ENCODE results near the gene GIMAP6. TPM values are rescaled to one million over a fixed set of nuclear protein-coding genes. Genes with fewer than 3 reads are reported as not detected.
"Not testable (repeated sequence)": the region's sequence is repeated elsewhere in the genome, so short reads cannot be mapped to it uniquely, and the experiment has no call there.

The GIMAP6 gene
- polyA plus RNA-seq, 4 donors: 3.8 to 28.1 (median 11.0) TPM

DNA sequence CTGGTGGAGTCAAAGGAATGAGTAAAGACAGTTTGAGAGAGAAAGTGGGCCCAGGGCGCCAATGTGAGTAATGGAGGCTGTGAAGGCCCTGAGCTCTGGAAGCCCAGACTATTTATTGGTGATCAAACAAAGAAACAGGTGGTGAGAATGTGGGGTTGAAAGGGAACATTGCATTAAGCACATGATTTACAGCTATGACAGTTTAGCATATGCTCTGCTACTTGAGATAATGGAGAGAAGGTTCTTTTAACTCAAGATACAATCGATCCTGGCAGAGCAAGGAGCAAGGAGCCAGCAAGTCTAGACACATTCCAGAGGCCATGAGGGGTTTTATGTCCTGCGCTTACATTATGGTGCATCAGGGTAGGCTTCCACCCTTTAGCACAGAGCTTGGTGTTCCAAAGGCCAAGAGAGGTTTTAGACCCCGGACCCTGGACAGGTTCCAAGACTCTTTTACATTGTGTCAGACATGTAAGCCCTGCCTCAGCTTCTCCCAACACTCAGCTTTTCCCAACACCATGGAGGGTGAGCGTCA, 16.9 kb downstream of the GIMAP6 start:
- H3K27me3 ChIP-seq (ENCODE audit: control insufficient read depth in 3 of 3, insufficient read depth in 3 of 3, low read length in 3 of 3); DNase-seq; H3K4me1 ChIP-seq (ENCODE audit: control insufficient read depth in 3 of 3, insufficient read depth in 2 of 3, low read depth in 1 of 3, low read length in 2 of 3); H3K27ac ChIP-seq (ENCODE audit: low read depth in 1 of 3, low read length in 2 of 3); H3K4me3 ChIP-seq (ENCODE audit: low read depth in 1 of 3, low read length in 3 of 3); H3K36me3 ChIP-seq (ENCODE audit: control insufficient read depth in 3 of 3, insufficient read depth in 2 of 3, low read depth in 1 of 3, low read length in 3 of 3); FAIRE-seq; H3K9me3 ChIP-seq (ENCODE audit: control insufficient read depth in 2 of 2, insufficient read depth in 1 of 2, low read depth in 1 of 2, low read length in 1 of 2): not testable (repeated sequence)
- WGBS, 3 donors: 51 to 65% (median 63%) methylated on average over 5 of the region's 5 CpGs

DNA sequence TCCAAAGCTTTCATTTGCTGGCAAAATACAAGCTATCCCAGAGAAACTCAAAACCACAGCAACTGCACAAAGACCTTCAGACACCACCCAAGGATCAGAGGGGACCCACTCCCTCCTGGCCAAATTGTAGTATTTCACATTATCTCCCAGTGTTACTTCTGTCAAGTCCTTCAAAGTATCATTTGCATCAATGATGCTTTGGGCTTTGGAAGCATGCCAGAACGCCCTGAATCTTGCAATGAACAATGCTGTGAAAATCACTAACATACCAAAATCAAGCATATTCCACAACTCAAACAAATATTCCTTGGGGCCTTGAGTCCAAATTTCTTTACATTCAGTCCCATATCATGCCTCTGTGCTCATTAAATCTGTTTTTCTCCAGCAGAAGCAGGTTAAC, 17.8 kb downstream of the GIMAP6 start:
- not testable (repeated sequence) for FAIRE-seq; H3K9me3 ChIP-seq (ENCODE audit: control insufficient read depth in 2 of 2, insufficient read depth in 1 of 2, low read depth in 1 of 2, low read length in 1 of 2); H3K4me1 ChIP-seq (ENCODE audit: control insufficient read depth in 3 of 3, insufficient read depth in 2 of 3, low read depth in 1 of 3, low read length in 2 of 3); DNase-seq; H3K36me3 ChIP-seq (ENCODE audit: control insufficient read depth in 3 of 3, insufficient read depth in 2 of 3, low read depth in 1 of 3, low read length in 3 of 3); H3K27me3 ChIP-seq (ENCODE audit: control insufficient read depth in 3 of 3, insufficient read depth in 3 of 3, low read length in 3 of 3); H3K4me3 ChIP-seq (ENCODE audit: low read depth in 1 of 3, low read length in 3 of 3); H3K27ac ChIP-seq (ENCODE audit: low read depth in 1 of 3, low read length in 2 of 3)
- WGBS, 3 donors: 79 to 83% (median 81%) methylated on average over 1 of the region's 1 CpG

DNA sequence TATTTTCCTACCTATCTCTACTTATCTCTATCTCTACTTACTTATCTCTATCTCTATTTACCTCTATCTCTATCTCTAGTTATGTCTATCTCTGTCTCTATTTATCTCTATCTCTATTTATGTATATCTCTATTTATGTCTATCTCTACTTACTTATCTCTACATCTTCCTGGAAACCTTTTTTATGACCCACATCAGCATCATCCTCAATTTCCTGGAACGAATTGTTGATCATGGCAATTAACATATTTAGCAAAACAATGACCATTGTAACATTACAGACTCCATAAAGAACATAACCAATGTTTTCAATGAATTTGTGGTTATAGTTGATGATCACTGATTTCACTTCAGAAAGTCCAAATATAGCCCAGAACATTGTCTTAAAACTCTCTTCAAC, 18.3 kb downstream of the GIMAP6 start:
- 21 to 49% (median 26%) methylated on average over 1 of the region's 1 CpG for WGBS, 3 donors
- no peaks in the 10 kb centered on the region for H3K27me3 ChIP-seq (ENCODE audit: control insufficient read depth in 3 of 3, insufficient read depth in 3 of 3, low read length in 3 of 3)
- no peak overlapping the region for H3K27ac ChIP-seq (ENCODE audit: low read depth in 1 of 3, low read length in 2 of 3)
- no peaks in the 10 kb centered on the region for H3K9me3 ChIP-seq (ENCODE audit: control insufficient read depth in 2 of 2, insufficient read depth in 1 of 2, low read depth in 1 of 2, low read length in 1 of 2)
- FAIRE-seq: no peak
- no peaks in the 10 kb centered on the region for H3K36me3 ChIP-seq (ENCODE audit: control insufficient read depth in 3 of 3, insufficient read depth in 2 of 3, low read depth in 1 of 3, low read length in 3 of 3)
- DNase-seq: no peak
- no peaks in the 10 kb centered on the region for H3K4me1 ChIP-seq (ENCODE audit: control insufficient read depth in 3 of 3, insufficient read depth in 2 of 3, low read depth in 1 of 3, low read length in 2 of 3)
- H3K4me3 ChIP-seq (ENCODE audit: low read depth in 1 of 3, low read length in 3 of 3): no peak overlapping the region

DNA sequence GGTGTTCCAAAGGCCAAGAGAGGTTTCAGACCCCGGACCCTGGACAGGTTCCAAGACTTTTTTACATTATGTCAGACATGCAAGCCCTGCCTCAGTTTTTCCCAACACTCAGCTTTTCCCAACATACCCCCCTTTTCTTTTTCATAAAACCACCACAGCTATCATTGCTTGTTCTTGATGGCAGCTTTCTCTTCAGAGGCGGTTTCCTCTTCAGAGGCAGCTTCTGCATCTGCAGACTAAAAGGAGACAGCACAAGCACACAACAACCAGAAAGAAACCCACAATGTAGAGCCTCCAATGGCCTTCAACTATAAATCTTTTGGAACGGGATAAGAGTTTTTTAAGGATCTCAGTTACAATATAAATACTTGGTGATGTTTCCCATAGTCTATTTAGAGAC, 19.3 kb downstream of the GIMAP6 start:
- Histone ChIP-seq H3K9me3 (ENCODE audit: control insufficient read depth in 2 of 2, insufficient read depth in 1 of 2, low read depth in 1 of 2, low read length in 1 of 2) (no peaks in the 10 kb centered on the region), H3K4me3 (ENCODE audit: low read depth in 1 of 3, low read length in 3 of 3) (no peak overlapping the region), H3K27ac (ENCODE audit: low read depth in 1 of 3, low read length in 2 of 3) (no peak overlapping the region), H3K36me3 (ENCODE audit: control insufficient read depth in 3 of 3, insufficient read depth in 2 of 3, low read depth in 1 of 3, low read length in 3 of 3) (no peaks in the 10 kb centered on the region), H3K27me3 (ENCODE audit: control insufficient read depth in 3 of 3, insufficient read depth in 3 of 3, low read length in 3 of 3) (no peaks in the 10 kb centered on the region), H3K4me1 (ENCODE audit: control insufficient read depth in 3 of 3, insufficient read depth in 2 of 3, low read depth in 1 of 3, low read length in 2 of 3) (no peaks in the 10 kb centered on the region)
- no peak for FAIRE-seq
- no peak for DNase-seq
- WGBS, 3 donors: 57 to 78% (median 76%) methylated on average over 3 of the region's 3 CpGs

DNA sequence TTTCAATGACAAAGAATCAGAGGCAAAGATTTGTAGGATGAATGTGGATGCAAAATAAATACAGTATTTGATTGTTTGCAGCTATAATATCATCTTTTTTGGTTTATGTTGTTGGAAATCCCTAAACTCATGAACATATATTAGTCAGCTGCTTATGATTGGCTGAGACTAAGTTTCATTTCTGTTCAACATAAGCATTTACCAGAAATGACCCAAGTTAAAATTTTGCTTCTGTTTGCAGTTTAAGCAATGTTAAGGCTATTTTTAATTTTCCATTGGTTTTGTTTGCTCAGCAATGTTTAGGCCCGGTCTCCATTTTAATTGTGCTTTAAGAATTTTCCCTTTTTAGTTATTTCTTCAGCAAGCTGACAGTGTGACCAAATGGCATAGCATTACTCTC, 22.0 kb downstream of the GIMAP6 start:
- H3K4me1 ChIP-seq (ENCODE audit: control insufficient read depth in 3 of 3, insufficient read depth in 2 of 3, low read depth in 1 of 3, low read length in 2 of 3): no peaks in the 10 kb centered on the region
- H3K4me3 ChIP-seq (ENCODE audit: low read depth in 1 of 3, low read length in 3 of 3): no peak overlapping the region
- H3K27ac ChIP-seq (ENCODE audit: low read depth in 1 of 3, low read length in 2 of 3): no peak overlapping the region
- H3K9me3 ChIP-seq (ENCODE audit: control insufficient read depth in 2 of 2, insufficient read depth in 1 of 2, low read depth in 1 of 2, low read length in 1 of 2): no peaks in the 10 kb centered on the region
- no peaks in the 10 kb centered on the region for H3K36me3 ChIP-seq (ENCODE audit: control insufficient read depth in 3 of 3, insufficient read depth in 2 of 3, low read depth in 1 of 3, low read length in 3 of 3)
- H3K27me3 ChIP-seq (ENCODE audit: control insufficient read depth in 3 of 3, insufficient read depth in 3 of 3, low read length in 3 of 3): no peaks in the 10 kb centered on the region
- DNase-seq (no peak), FAIRE-seq (no peak)
- WGBS, 3 donors: 57 to 77% (median 62%) methylated on average over 1 of the region's 1 CpG

DNA sequence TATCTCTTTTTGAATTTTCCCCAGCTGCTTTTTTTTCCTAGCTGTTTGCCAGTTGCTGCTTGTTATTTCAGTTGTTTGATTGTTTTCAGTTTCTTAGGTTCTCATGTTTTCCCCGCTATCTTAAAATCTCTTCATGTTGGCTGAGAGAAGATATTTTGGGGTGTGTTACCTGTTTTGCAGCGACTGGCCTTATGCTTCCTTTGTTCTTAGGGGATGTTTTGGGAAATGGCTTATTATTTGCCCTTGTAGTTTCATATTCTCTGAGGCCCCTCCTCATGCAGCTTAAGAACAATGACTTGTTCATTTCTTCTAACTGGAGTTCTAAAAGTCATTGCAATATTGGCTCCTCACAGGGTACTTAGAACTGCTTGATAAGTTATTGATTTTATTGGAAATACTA, 28.6 kb downstream of the GIMAP6 start:
- H3K27me3 ChIP-seq (ENCODE audit: control insufficient read depth in 3 of 3, insufficient read depth in 3 of 3, low read length in 3 of 3); DNase-seq; H3K4me1 ChIP-seq (ENCODE audit: control insufficient read depth in 3 of 3, insufficient read depth in 2 of 3, low read depth in 1 of 3, low read length in 2 of 3); H3K27ac ChIP-seq (ENCODE audit: low read depth in 1 of 3, low read length in 2 of 3); H3K36me3 ChIP-seq (ENCODE audit: control insufficient read depth in 3 of 3, insufficient read depth in 2 of 3, low read depth in 1 of 3, low read length in 3 of 3); H3K4me3 ChIP-seq (ENCODE audit: low read depth in 1 of 3, low read length in 3 of 3); FAIRE-seq; H3K9me3 ChIP-seq (ENCODE audit: control insufficient read depth in 2 of 2, insufficient read depth in 1 of 2, low read depth in 1 of 2, low read length in 1 of 2): not testable (repeated sequence)
- WGBS, 3 donors: 65 to 74% (median 71%) methylated on average over 2 of the region's 2 CpGs

DNA sequence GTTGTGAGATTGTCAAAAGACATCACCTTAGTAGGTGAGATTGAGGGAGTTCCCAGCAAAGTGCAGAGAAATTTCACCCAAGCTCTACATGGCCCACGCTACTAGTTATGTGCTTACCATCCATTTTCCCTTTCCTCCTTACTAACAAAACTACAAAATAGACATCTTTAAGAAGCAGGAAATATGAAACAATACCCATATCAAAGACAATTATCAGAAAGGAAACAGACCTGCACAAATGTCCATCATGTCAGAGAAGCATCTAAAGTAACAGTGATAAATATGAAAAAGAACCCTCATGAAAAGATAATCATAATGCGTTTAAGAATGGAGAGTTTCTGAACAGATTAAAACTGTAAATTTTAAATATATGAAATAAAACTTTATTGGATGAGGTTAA, 36.8 kb downstream of the GIMAP6 start:
- Histone ChIP-seq H3K9me3 (ENCODE audit: control insufficient read depth in 2 of 2, insufficient read depth in 1 of 2, low read depth in 1 of 2, low read length in 1 of 2) (peaks cover 0 to 19% of the 10 kb centered on the region in 2 donors), H3K4me3 (ENCODE audit: low read depth in 1 of 3, low read length in 3 of 3) (no peak overlapping the region), H3K27me3 (ENCODE audit: control insufficient read depth in 3 of 3, insufficient read depth in 3 of 3, low read length in 3 of 3) (no peaks in the 10 kb centered on the region), H3K4me1 (ENCODE audit: control insufficient read depth in 3 of 3, insufficient read depth in 2 of 3, low read depth in 1 of 3, low read length in 2 of 3) (no peaks in the 10 kb centered on the region), H3K36me3 (ENCODE audit: control insufficient read depth in 3 of 3, insufficient read depth in 2 of 3, low read depth in 1 of 3, low read length in 3 of 3) (no peaks in the 10 kb centered on the region), H3K27ac (ENCODE audit: low read depth in 1 of 3, low read length in 2 of 3) (no peak overlapping the region)
- DNase-seq (no peak), FAIRE-seq (no peak)
- WGBS, 3 donors: 82 to 89% (median 85%) methylated on average over 2 of the region's 2 CpGs

DNA sequence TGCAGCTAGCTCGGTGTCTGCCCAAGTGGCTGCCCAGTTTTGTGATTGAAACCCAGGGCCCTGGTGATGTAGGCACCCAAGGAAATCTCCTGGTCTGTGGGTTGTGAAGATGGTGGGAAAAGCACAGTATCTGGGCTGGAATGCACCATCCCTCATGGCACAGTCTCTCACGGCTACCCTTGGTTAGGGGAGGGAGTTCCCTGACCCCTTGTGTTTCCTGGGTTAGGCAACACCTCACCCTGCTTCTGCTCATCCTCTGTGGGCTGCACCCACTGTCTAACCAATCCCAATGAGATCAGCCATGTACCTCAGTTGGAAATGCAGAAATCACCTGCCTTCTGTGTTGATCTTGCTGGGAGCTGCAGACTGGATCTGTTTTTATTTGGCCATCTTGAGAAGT, 37.4 kb downstream of the GIMAP6 start:
- WGBS, 3 donors: 56 to 83% (median 69%) methylated on average over 2 of the region's 2 CpGs
- DNase-seq (no peak), FAIRE-seq (no peak)
- H3K4me1 ChIP-seq (ENCODE audit: control insufficient read depth in 3 of 3, insufficient read depth in 2 of 3, low read depth in 1 of 3, low read length in 2 of 3): no peaks in the 10 kb centered on the region
- H3K27ac ChIP-seq (ENCODE audit: low read depth in 1 of 3, low read length in 2 of 3): no peak overlapping the region
- H3K9me3 ChIP-seq (ENCODE audit: control insufficient read depth in 2 of 2, insufficient read depth in 1 of 2, low read depth in 1 of 2, low read length in 1 of 2): peaks cover 0 to 19% of the 10 kb centered on the region in 2 donors
- no peaks in the 10 kb centered on the region for H3K36me3 ChIP-seq (ENCODE audit: control insufficient read depth in 3 of 3, insufficient read depth in 2 of 3, low read depth in 1 of 3, low read length in 3 of 3)
- no peak overlapping the region for H3K4me3 ChIP-seq (ENCODE audit: low read depth in 1 of 3, low read length in 3 of 3)
- no peaks in the 10 kb centered on the region for H3K27me3 ChIP-seq (ENCODE audit: control insufficient read depth in 3 of 3, insufficient read depth in 3 of 3, low read length in 3 of 3)

DNA sequence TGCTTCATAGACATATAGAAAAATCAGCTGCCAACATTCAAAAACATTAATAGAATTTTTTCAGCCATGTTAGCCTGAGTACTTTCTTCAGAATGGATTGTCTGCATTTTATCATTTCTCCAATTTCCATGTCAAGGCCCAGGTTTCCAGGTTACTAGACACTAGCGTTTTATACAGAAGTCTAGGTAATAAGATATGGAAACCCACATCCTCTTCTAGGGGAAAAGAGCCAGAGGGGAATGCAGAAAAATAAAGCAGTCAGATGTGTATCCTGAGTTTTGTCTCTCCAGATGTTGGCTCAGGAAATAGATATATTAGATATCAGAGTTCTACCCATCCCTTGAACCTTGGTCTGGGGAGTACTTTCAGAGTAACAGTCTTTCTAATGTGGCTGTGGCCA, 44.6 kb downstream of the GIMAP6 start:
- Histone ChIP-seq H3K9me3 (ENCODE audit: control insufficient read depth in 2 of 2, insufficient read depth in 1 of 2, low read depth in 1 of 2, low read length in 1 of 2) (no peaks in the 10 kb centered on the region), H3K36me3 (ENCODE audit: control insufficient read depth in 3 of 3, insufficient read depth in 2 of 3, low read depth in 1 of 3, low read length in 3 of 3) (no peaks in the 10 kb centered on the region), H3K4me1 (ENCODE audit: control insufficient read depth in 3 of 3, insufficient read depth in 2 of 3, low read depth in 1 of 3, low read length in 2 of 3) (no peaks in the 10 kb centered on the region), H3K27ac (ENCODE audit: low read depth in 1 of 3, low read length in 2 of 3) (peak overlapping the region in 1 of 3 donors; percentile 73), H3K4me3 (ENCODE audit: low read depth in 1 of 3, low read length in 3 of 3) (no peak overlapping the region), H3K27me3 (ENCODE audit: control insufficient read depth in 3 of 3, insufficient read depth in 3 of 3, low read length in 3 of 3) (no peaks in the 10 kb centered on the region)
- 64 to 90% (median 81%) methylated on average over 1 of the region's 1 CpG for WGBS, 3 donors
- no peak for FAIRE-seq
- no peak for DNase-seq
